Stimulated activated CD4-positive, alpha-beta T cell treated with anti-CD3 and anti-CD28 coated beads, Interleukin-1b, Interleukin-23, amount 100 ng/mL, for 1 hour (primary cell): ENCODE measurements around the gene APLP2.
"Not testable (repeated sequence)": the region's sequence is repeated elsewhere in the genome, so short reads cannot be mapped to it uniquely, and the experiment has no call there.

Experiments
- DNase-seq, 2 donors: peaks; one replicate each; pipeline ENCODE4 v3.0.0-alpha.2; 2020; ENCODE audit warnings: low read depth in 2 of 2

Gene APLP2

GRCh38 chr11:130090517-130090916 lies 20.8 kb downstream of the APLP2 start:
- not testable (repeated sequence) for DNase-seq

GRCh38 chr11:130091169-130091568 lies 21.5 kb downstream of the APLP2 start:
- DNase-seq: not testable (repeated sequence)

DNA sequence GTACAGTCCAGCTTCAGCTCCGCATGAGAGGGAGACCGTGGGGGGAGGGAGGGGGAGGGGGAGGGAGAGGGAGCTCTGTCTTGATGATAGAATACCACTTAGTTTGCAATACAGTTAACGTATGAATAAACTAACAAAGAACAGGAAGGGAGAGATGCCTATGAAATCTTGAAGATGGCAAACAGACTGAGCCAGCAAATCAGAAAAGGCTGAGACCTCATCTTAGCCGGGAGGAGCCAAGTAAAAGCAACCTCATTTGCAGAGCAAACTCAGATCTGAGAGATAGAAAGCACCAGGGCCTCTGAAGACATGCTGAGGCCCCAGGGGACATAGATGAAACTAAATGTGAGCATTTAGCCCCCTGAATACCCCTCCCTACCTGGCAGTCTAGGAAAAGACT lies 23.0 kb downstream of the APLP2 start:
- no peak for DNase-seq

- DNase-seq: no peak
Measured at GRCh38 chr11:130094614-130095013, 24.9 kb downstream of the APLP2 start.

GRCh38 chr11:130095326-130095725 lies 25.6 kb downstream of the APLP2 start:
- DNase-seq: no peak

- DNase-seq: no peak
Measured at GRCh38 chr11:130096042-130096441, 26.3 kb downstream of the APLP2 start.

DNA sequence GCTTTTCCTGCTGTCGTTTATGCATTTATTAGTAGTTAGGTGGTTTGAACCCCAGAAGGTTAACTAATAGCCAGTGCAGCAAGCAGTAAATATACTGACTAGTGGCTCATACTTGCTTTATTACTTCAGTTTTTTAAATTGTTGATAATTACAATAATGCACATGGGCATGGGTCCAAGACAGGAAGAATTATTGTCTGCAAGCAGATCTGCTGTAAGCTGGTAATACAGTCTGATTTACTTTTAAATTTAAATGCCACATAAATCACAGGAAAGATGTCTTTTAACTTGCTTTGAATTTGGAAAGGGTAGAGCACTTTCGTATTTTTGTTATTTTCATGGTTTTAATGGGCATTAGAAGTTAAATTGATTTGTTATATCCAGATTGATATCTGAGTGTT lies 27.1 kb downstream of the APLP2 start:
- no peak for DNase-seq

- no peak for DNase-seq
Measured at GRCh38 chr11:130097285-130097684, 27.6 kb downstream of the APLP2 start.

- no peak for DNase-seq
Measured at GRCh38 chr11:130099356-130099755, 29.7 kb downstream of the APLP2 start.

- DNase-seq: no peak
Measured at GRCh38 chr11:130100381-130101095, 30.8 kb downstream of the APLP2 start.

DNA sequence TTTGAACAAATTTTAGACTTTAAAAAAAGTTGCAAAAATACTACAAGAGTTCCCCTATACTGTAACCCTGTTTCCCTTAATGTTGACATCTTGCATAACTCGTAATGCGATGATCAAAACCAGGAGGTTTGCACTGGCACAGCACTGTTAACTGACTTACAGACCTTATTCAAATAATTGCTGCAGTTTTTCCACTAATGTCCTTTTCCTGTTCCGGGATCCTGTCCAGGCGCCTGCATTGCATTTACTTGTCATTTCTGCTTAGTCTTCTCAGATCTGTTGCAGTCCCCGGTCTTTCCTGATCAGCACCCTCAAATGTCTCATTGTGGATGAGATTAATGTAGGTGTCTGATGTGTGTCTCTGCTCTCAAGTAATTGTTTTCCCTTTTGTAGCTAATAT lies 32.0 kb downstream of the APLP2 start:
- DNase-seq: no peak

GRCh38 chr11:130102301-130103249 lies 32.9 kb downstream of the APLP2 start:
- DNase-seq: no peak

DNA sequence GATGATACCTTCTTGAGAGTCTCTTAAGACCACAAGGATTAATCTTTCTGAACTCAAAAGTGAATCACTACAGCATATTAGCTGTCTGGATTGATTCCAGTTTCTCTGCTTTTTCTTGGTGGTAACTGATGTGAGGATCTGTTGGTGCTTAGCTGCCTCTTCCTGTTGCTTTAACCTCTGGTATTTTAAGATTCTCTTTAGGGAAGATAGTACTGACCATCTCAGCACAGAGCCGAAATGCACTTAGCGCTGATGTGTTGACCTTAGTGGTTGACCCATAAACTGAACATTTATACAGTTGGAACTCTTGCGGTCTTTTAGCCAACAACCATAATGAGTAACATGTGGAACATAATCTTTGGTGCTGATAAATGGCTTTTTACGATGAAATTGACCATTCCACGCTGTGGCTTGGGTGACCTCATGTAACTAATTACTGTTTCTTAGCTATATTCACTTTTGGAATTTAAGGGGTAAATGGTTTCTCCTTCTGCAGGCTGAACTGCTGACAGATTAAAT lies 33.7 kb downstream of the APLP2 start:
- no peak for DNase-seq

GRCh38 chr11:130106381-130106780 lies 36.7 kb downstream of the APLP2 start:
- DNase-seq: no peak

GRCh38 chr11:130108671-130109070 lies 39.0 kb downstream of the APLP2 start:
- not testable (repeated sequence) for DNase-seq

DNA sequence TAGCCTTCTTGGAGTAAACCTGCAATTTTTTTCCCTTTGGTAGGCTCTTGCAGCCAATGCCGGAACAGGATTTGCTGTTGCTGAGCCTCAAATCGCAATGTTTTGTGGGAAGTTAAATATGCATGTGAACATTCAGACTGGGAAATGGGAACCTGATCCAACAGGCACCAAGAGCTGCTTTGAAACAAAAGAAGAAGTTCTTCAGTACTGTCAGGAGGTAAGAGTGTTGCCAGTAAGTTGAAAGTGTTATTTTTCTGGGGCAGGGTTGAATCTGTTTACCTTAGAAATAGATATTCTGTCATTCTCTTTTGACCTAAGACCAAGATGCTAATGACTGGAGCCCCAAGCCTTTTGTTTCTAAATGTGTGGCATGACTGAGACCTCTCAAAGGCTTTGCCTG lies 39.7 kb downstream of the APLP2 start:
- DNase-seq: no peak

- DNase-seq: no peak
Measured at GRCh38 chr11:130110339-130111108, 40.8 kb downstream of the APLP2 start.

GRCh38 chr11:130112071-130112830 lies 42.6 kb downstream of the APLP2 start:
- DNase-seq: no peak

DNA sequence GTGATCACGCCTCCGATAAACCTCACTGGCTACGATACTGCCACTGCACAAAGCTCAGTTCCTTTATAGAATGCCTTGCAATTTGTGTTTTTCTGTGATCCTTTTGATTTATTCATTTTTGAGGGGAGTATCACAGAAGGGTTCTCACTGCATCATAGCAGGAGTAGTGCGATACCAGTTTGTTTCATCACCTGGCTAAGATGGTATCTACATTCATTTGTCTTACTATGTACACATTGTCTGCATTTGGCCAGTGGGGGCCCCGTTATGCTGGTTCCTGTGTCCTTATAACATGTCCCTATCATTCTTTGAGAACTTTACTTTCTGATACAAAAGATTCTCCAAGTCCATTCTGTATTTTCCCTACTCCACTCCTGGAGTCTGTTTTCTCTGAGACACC lies 44.6 kb downstream of the APLP2 start:
- DNase-seq: no peak

GRCh38 chr11:130114726-130115125 lies 45.0 kb downstream of the APLP2 start:
- no peak for DNase-seq

GRCh38 chr11:130115218-130115617 lies 45.5 kb downstream of the APLP2 start:
- no peak for DNase-seq
